K562 (cell line): Measurements from ENCODE around the gene LY6G6F. TPM values are rescaled to one million over a fixed set of nuclear protein-coding genes. Genes with fewer than 3 reads are reported as not detected.

Experiments
- ASH1L ChIP-seq: fragments of 450-650 bp; IDR thresholded peaks from 2 replicates; pipeline ENCODE4 v1.6.1; 2018; ENCODE audit warnings: borderline replicate concordance, mild to moderate bottlenecking, low read depth; ENCODE audit not compliant: partially characterized antibody
- ATF1 ChIP-seq, 2 experiments: fragments of 450-650 bp in 1 of 2; IDR thresholded peaks; 2 replicates each; pipeline ENCODE4 v1.6.1; 2016; ENCODE audit warnings: missing compliant biosample characterization in 1 of 2, missing genetic modification characterization in 1 of 2
- FOXJ2 ChIP-seq: fragments of 200-800 bp; sonication (Bioruptor generic); IDR thresholded peaks from 2 replicates; pipeline ENCODE4 v1.6.1; 2016; ENCODE audit warnings: missing genetic modification characterization, missing compliant biosample characterization
- HCFC1 ChIP-seq: IDR thresholded peaks from 2 replicates; pipeline ENCODE4 v1.6.1; 2012; ENCODE audit warnings: low read depth, low read length, improper control_type of control experiment
- MIER1 ChIP-seq: fragments of 450-650 bp; IDR thresholded peaks from 2 replicates; pipeline ENCODE4 v1.6.1; 2016; ENCODE audit warnings: antibody characterized with exemption, mild to moderate bottlenecking, low read depth
- MXI1 ChIP-seq: IDR thresholded peaks from 2 replicates; pipeline ENCODE4 v1.6.1; 2011; ENCODE audit warnings: low read depth, mild to moderate bottlenecking, improper control_type of control experiment, low read length
- NR3C1 ChIP-seq: sonication (generic); formaldehyde crosslinking; IDR thresholded peaks from 2 replicates; pipeline ENCODE4 v1.8.1; 2022; ENCODE audit warnings: missing genetic modification reagents
- PREB ChIP-seq: sonication (generic); formaldehyde crosslinking; IDR thresholded peaks from 2 replicates; pipeline ENCODE4 v1.8.1; 2023; ENCODE audit warnings: mild to moderate bottlenecking, missing genetic modification reagents
- SMC3 ChIP-seq: conservative IDR thresholded peaks from 2 replicates; pipeline ENCODE4 v1.6.1; 2011; ENCODE audit warnings: low read depth, low read length, improper control_type of control experiment; ENCODE audit not compliant: insufficient read depth
- SRF ChIP-seq, 2 experiments: fragments of 250-450, 450-650 bp in 1 of 2; sonication (Bioruptor Pico) in 1 of 2; sonication (generic) in 1 of 2; formaldehyde crosslinking; IDR thresholded peaks; 2 replicates each; pipeline versions ENCODE4 v1.5.0 to v1.5.1; 2020 to 2022; ENCODE audit warnings: mild to moderate bottlenecking in 1 of 2, missing genetic modification reagents in 1 of 2
- TAF15 ChIP-seq: fragments of 200-400 bp; formaldehyde crosslinking; IDR thresholded peaks from 2 replicates; pipeline ENCODE4 v1.6.1; 2017; ENCODE audit warnings: mild to moderate bottlenecking, low read depth, low read length, moderate library complexity
- TCF15 ChIP-seq: fragments of 250-450 bp; sonication (Bioruptor Pico); IDR thresholded peaks from 2 replicates; pipeline ENCODE4 v1.8.0; 2022; ENCODE audit warnings: moderate library complexity, mild to moderate bottlenecking, inconsistent platforms
- ZBTB40 ChIP-seq, 2 experiments: fragments of 450-650 bp in 1 of 2; sonication (generic) in 1 of 2; formaldehyde crosslinking in 1 of 2; IDR thresholded peaks; 2 replicates each; pipeline versions ENCODE4 v1.7.1 to v1.9.0; 2016 to 2022; ENCODE audit warnings: inconsistent platforms in 1 of 2, mild to moderate bottlenecking in 1 of 2, missing genetic modification reagents in 1 of 2
- ZNF347 ChIP-seq: fragments of 450-650 bp; formaldehyde crosslinking; IDR thresholded peaks from 2 replicates; pipeline ENCODE4 v1.4.0; 2020; ENCODE audit warnings: low read depth, mild to moderate bottlenecking, moderate library complexity
- ZNF696 ChIP-seq: fragments of 250-450 bp; sonication (Bioruptor Pico); conservative IDR thresholded peaks from 2 replicates; pipeline ENCODE4 v1.4.0; 2020; ENCODE audit warnings: mild to moderate bottlenecking, moderate library complexity
- polyA plus RNA-seq, 8 experiments: library from polyadenylated mRNA; depleted of rRNA in 4 of 8; stranded (reverse) in 5 of 8; unstranded in 3 of 8; fragments of >200 nt; fragmentation: Nextera tagmentation in 2 of 8; fragmentation: Illumina TruSeq in 1 of 8; extraction: Ambion mirVana in 2 of 8; extraction: Trizol in 1 of 8; gene quantifications; 2 replicates each; pipeline versions ENCODE4 v1.2.1 to v1.2.3, GENCODE V29; 2011 to 2014; ENCODE audit warnings: inconsistent platforms in 1 of 8, missing spikeins in 1 of 8
- total RNA-seq, 7 experiments: library from RNA; depleted of rRNA in 6 of 7; stranded (reverse); fragments of >200 nt in 6 of 7; fragmentation: Illumina TruSeq in 2 of 7; extraction: Trizol in 2 of 7; gene quantifications; 2 replicates each; pipeline versions ENCODE4 v1.2.1 to v1.2.3, GENCODE V29; 2011 to 2021; ENCODE audit warnings: low replicate concordance in 1 of 7

LY6G6F gene
- total and polyA plus RNA-seq, 9 of the 15 experiments (the other 6 are each of a cell fraction or from before 2014, with no cell fraction given): 0.14 to 0.50 (median 0.28) TPM; not detected in 2

GRCh38 chr6:31663126-31663960 is 43.3 kb upstream of the LY6G6F start (continued):
- TF ChIP-seq ZBTB40 (IDR thresholded peaks at IDR 0.05): no peak
- no peak for TF ChIP-seq ZBTB40 (CRISPR knock-in tag; IDR thresholded peaks at IDR 0.05)
- TF ChIP-seq TAF15: no peak
- TF ChIP-seq MIER1: peak; percentile 16; the same call in 1 of the 2 replicates
- TF ChIP-seq PREB (CRISPR knock-in tag): no peak
- no peak for TF ChIP-seq ASH1L
- 0 out of 2 replicates have a peak, but pooled peaks have one; percentile 36 for TF ChIP-seq FOXJ2 (tag)
- 0 out of 2 replicates have a peak, but pooled peaks have one; percentile 52 for TF ChIP-seq ZNF696 (CRISPR knock-in tag)
- peak; percentile 35; the same call in 1 of the 2 replicates for TF ChIP-seq HCFC1
- TF ChIP-seq SMC3: 0 out of 2 replicates have a peak, but pooled peaks have one; percentile 13
- no peak for TF ChIP-seq ATF1 (CRISPR knock-in tag; IDR thresholded peaks at IDR 0.05)
- peak; percentile 18; the same call in 1 of the 2 replicates for TF ChIP-seq ATF1 (tag; IDR thresholded peaks at IDR 0.05)
- TF ChIP-seq TCF15: no peak
- 0 out of 2 replicates have a peak, but pooled peaks have one; percentile 40 for TF ChIP-seq MXI1
- TF ChIP-seq ZNF347 (CRISPR knock-in tag): peak; percentile 78; the same call in 1 of the 2 replicates
- no peak for TF ChIP-seq NR3C1 (CRISPR knock-in tag)
- TF ChIP-seq SRF (CRISPR knock-in tag; IDR thresholded peaks at IDR 0.05): peak in 1 of 2 experiments; percentile 31; a peak in 1 of 4 replicates
